ENCODE measurements around the gene STK24.

Gene STK24

DNA sequence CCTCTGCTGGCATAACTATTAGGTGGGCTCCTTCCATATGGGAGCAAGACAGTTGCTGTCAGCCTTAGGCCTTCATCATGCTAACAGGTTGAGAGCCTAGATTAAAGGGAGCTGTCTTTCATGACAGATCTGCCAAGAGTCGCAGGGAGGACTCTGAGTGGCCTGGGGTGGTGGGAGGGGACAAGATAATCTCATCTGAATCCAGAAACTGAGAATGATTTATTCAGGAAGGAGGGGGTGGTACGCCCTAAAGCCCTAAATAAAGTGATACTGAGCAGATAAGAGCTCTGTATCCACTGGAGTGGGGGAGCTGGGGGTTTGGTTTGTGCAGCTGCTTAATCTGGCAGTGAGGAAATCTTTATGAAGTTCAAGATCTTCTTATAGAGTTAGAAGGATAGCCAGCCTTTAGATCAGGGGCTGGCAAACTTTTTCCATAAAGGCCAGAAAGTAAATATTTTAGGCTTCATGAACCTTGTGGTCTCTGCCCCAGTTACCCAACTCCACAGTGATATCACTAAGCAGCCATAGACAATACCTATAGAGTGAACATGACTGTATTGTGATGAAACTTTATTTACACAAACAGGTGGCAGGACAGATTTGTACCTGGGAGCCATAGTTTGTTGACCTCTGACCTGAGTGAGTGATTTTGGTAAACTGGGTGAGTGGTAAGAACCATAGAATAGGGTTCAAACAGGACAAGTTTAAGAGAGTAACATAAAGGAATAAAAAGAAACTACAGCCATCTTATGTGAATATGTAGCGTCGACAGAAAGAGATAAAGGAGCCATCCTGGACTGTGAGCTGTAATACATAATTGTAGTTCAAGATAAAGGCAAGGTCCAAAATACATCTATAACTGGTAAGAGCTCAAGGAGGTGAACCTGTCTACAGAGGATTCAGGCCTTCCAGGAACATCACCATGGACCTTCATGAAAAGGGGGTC, 9.8 kb upstream of the STK24 start:
- DNase-seq = no peak
- no peak overlapping the region for H2BK5ac ChIP-seq (ENCODE audit: low read depth, low read length, poor library complexity)
- no peak overlapping the region for H2AK5ac ChIP-seq (ENCODE audit: low read length)
- peaks cover 12 to 14% of the 10 kb centered on the region in 2 experiments for H3K4me1 ChIP-seq (ENCODE audit: control insufficient read depth in 1 of 2, insufficient read depth in 2 of 2, low read length in 2 of 2)
- no peak overlapping the region for H2BK12ac ChIP-seq (ENCODE audit: low read length)
- H2BK120ac ChIP-seq (ENCODE audit: insufficient read depth, low read length, poor library complexity) = no peak overlapping the region
- no peak overlapping the region for H3K4me2 ChIP-seq (ENCODE audit: low read length)
- no peak overlapping the region for H3K14ac ChIP-seq (ENCODE audit: low read length)
- H4K8ac ChIP-seq (ENCODE audit: low read depth, low read length) = no peak overlapping the region
- no CpG with 5 or more reads among the region's 4 CpGs for WGBS (ENCODE audit: extremely low coverage, insufficient coverage, insufficient read length)
- H2AFZ ChIP-seq (ENCODE audit: insufficient read depth, low read length, poor library complexity) = no peak overlapping the region
- no peak overlapping the region for H3K18ac ChIP-seq (ENCODE audit: low read length)
- no peak overlapping the region for H4K12ac ChIP-seq (ENCODE audit: low read depth, low read length)
- H3K79me1 ChIP-seq (ENCODE audit: low read length) = peaks cover 2% of the 10 kb centered on the region
- H3K79me2 ChIP-seq (ENCODE audit: control insufficient read depth, insufficient read depth, low read length, poor library complexity) = peaks cover 2% of the 10 kb centered on the region
- no peak overlapping the region for H3K4ac ChIP-seq (ENCODE audit: low read depth, low read length)
- H3K27me3 ChIP-seq (ENCODE audit: insufficient read depth, low read length) = no peaks in the 10 kb centered on the region
- no peaks in the 10 kb centered on the region for H3K9me3 ChIP-seq (ENCODE audit: insufficient read depth, low read depth, low read length)
- no peak overlapping the region for H3K9ac ChIP-seq (ENCODE audit: low read length)
- H3K36me3 ChIP-seq (ENCODE audit: control insufficient read depth in 1 of 2, insufficient read depth in 2 of 2, low read length in 2 of 2) = no peaks in the 10 kb centered on the region
- H3K27ac ChIP-seq (ENCODE audit: low read depth, low read length) = no peak overlapping the region
- H3K4me3 ChIP-seq (ENCODE audit: low read depth, low read length) = no peak overlapping the region
- no peak overlapping the region for H3K23ac ChIP-seq (ENCODE audit: low read length)
- no peak overlapping the region for H4K91ac ChIP-seq (ENCODE audit: low read depth, low read length)

DNA sequence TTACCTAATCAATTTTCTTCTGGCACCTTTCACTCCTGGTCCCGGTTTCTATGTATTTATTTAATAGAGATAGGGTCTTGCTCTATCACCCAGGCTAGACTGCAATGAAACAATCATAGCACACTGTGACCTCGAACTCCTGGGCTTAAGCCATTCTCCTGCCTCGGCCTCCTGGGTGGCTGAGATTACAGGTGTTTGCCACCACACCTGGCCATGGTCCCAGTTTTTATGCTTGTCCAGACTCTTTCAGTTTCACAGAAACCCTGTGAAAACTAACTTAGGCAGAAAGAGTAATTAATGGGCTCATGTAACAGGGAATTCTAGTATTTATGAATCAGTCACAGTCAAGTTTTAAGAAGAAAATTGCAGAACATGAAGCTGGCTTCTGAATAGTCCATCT, 9.0 kb upstream of the STK24 start:
- Histone ChIP-seq H3K4me2 (ENCODE audit: low read length) (no peak overlapping the region), H3K27me3 (ENCODE audit: insufficient read depth, low read length) (no peaks in the 10 kb centered on the region), H3K4me1 (ENCODE audit: control insufficient read depth in 1 of 2, insufficient read depth in 2 of 2, low read length in 2 of 2) (peaks cover 13 to 14% of the 10 kb centered on the region in 2 experiments), H2AFZ (ENCODE audit: insufficient read depth, low read length, poor library complexity) (no peak overlapping the region), H3K4me3 (ENCODE audit: low read depth, low read length) (no peak overlapping the region), H4K8ac (ENCODE audit: low read depth, low read length) (no peak overlapping the region), H2BK120ac (ENCODE audit: insufficient read depth, low read length, poor library complexity) (no peak overlapping the region), H3K23ac (ENCODE audit: low read length) (no peak overlapping the region), H2BK12ac (ENCODE audit: low read length) (no peak overlapping the region), H3K9me3 (ENCODE audit: insufficient read depth, low read depth, low read length) (no peaks in the 10 kb centered on the region), H3K9ac (ENCODE audit: low read length) (no peak overlapping the region), H3K79me1 (ENCODE audit: low read length) (peaks cover 2% of the 10 kb centered on the region), H4K91ac (ENCODE audit: low read depth, low read length) (no peak overlapping the region), H3K4ac (ENCODE audit: low read depth, low read length) (no peak overlapping the region), H4K12ac (ENCODE audit: low read depth, low read length) (no peak overlapping the region), H2BK5ac (ENCODE audit: low read depth, low read length, poor library complexity) (no peak overlapping the region), H3K36me3 (ENCODE audit: control insufficient read depth in 1 of 2, insufficient read depth in 2 of 2, low read length in 2 of 2) (no peaks in the 10 kb centered on the region), H3K18ac (ENCODE audit: low read length) (no peak overlapping the region), H3K14ac (ENCODE audit: low read length) (no peak overlapping the region), H2AK5ac (ENCODE audit: low read length) (no peak overlapping the region), H3K27ac (ENCODE audit: low read depth, low read length) (no peak overlapping the region), H3K79me2 (ENCODE audit: control insufficient read depth, insufficient read depth, low read length, poor library complexity) (peaks cover 2% of the 10 kb centered on the region)
- no CpG with 5 or more reads among the region's 3 CpGs for WGBS (ENCODE audit: extremely low coverage, insufficient coverage, insufficient read length)
- no peak for DNase-seq

GRCh38 chr13:98585398-98585754, 8.5 kb upstream of the STK24 start:
- no peak overlapping the region for H3K18ac ChIP-seq (ENCODE audit: low read length)
- H3K9me3 ChIP-seq (ENCODE audit: insufficient read depth, low read depth, low read length) = no peaks in the 10 kb centered on the region
- H4K91ac ChIP-seq (ENCODE audit: low read depth, low read length) = no peak overlapping the region
- H3K79me2 ChIP-seq (ENCODE audit: control insufficient read depth, insufficient read depth, low read length, poor library complexity) = peaks cover 2% of the 10 kb centered on the region
- H3K9ac ChIP-seq (ENCODE audit: low read length) = no peak overlapping the region
- DNase-seq = peak in 1 of 2 donors; percentile 34
- H3K4ac ChIP-seq (ENCODE audit: low read depth, low read length) = no peak overlapping the region
- H4K12ac ChIP-seq (ENCODE audit: low read depth, low read length) = no peak overlapping the region
- H3K4me3 ChIP-seq (ENCODE audit: low read depth, low read length) = no peak overlapping the region
- no peak overlapping the region for H2AFZ ChIP-seq (ENCODE audit: insufficient read depth, low read length, poor library complexity)
- WGBS (ENCODE audit: extremely low coverage, insufficient coverage, insufficient read length) = no CpG with 5 or more reads among the region's 5 CpGs
- H3K27me3 ChIP-seq (ENCODE audit: insufficient read depth, low read length) = no peaks in the 10 kb centered on the region
- no peak overlapping the region for H2BK120ac ChIP-seq (ENCODE audit: insufficient read depth, low read length, poor library complexity)
- H3K23ac ChIP-seq (ENCODE audit: low read length) = no peak overlapping the region
- H2AK5ac ChIP-seq (ENCODE audit: low read length) = no peak overlapping the region
- peaks cover 2% of the 10 kb centered on the region for H3K79me1 ChIP-seq (ENCODE audit: low read length)
- H3K27ac ChIP-seq (ENCODE audit: low read depth, low read length) = no peak overlapping the region
- H4K8ac ChIP-seq (ENCODE audit: low read depth, low read length) = no peak overlapping the region
- H3K14ac ChIP-seq (ENCODE audit: low read length) = no peak overlapping the region
- H2BK12ac ChIP-seq (ENCODE audit: low read length) = no peak overlapping the region
- no peak overlapping the region for H3K4me2 ChIP-seq (ENCODE audit: low read length)
- no peaks in the 10 kb centered on the region for H3K36me3 ChIP-seq (ENCODE audit: control insufficient read depth in 1 of 2, insufficient read depth in 2 of 2, low read length in 2 of 2)
- peaks cover 13 to 14% of the 10 kb centered on the region in 2 experiments for H3K4me1 ChIP-seq (ENCODE audit: control insufficient read depth in 1 of 2, insufficient read depth in 2 of 2, low read length in 2 of 2)
- H2BK5ac ChIP-seq (ENCODE audit: low read depth, low read length, poor library complexity) = no peak overlapping the region

DNA sequence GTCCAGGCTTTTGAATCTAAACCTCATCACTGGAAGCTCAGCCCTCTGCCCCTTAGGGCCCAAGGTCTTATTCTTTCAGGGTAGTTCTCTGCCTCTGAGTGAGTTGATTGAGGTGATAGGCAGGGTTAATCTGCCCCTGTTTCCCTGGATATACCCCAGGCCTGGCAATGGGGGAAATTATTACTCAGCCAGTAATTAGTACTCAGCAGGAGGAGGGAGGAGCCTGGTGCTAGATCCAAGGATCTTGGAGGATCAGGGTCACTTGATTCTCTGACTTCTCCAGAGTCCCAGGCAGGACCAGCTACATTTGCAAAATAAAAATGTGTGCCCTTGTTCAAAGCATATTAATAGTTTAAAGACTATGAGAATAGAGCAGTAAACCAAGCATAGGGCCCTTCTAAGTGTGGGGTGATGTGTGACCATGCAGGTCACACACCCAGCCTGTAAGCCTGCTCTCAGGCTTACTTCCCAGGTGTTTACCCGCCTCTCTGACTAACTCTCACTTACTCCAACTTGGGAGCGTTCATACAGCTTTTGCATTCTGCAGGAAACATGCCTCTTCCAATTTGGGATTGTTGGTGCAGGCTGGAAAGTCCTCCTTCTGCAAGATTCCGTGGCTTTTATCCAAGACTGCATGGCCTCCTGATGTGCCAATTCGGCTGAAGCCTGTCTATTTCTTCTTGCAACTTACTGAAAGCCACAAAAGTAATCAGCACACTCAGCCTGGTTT, 7.9 kb upstream of the STK24 start:
- no peak for DNase-seq
- Histone ChIP-seq H3K23ac (ENCODE audit: low read length) (no peak overlapping the region), H2AFZ (ENCODE audit: insufficient read depth, low read length, poor library complexity) (no peak overlapping the region), H4K12ac (ENCODE audit: low read depth, low read length) (no peak overlapping the region), H3K18ac (ENCODE audit: low read length) (no peak overlapping the region), H3K79me2 (ENCODE audit: control insufficient read depth, insufficient read depth, low read length, poor library complexity) (peaks cover 2% of the 10 kb centered on the region), H4K8ac (ENCODE audit: low read depth, low read length) (no peak overlapping the region), H3K79me1 (ENCODE audit: low read length) (peaks cover 2% of the 10 kb centered on the region), H3K4ac (ENCODE audit: low read depth, low read length) (no peak overlapping the region), H3K27ac (ENCODE audit: low read depth, low read length) (no peak overlapping the region), H3K4me3 (ENCODE audit: low read depth, low read length) (no peak overlapping the region), H3K36me3 (ENCODE audit: control insufficient read depth in 1 of 2, insufficient read depth in 2 of 2, low read length in 2 of 2) (no peaks in the 10 kb centered on the region), H4K91ac (ENCODE audit: low read depth, low read length) (no peak overlapping the region), H3K9ac (ENCODE audit: low read length) (no peak overlapping the region), H2BK12ac (ENCODE audit: low read length) (no peak overlapping the region), H3K27me3 (ENCODE audit: insufficient read depth, low read length) (no peaks in the 10 kb centered on the region), H2AK5ac (ENCODE audit: low read length) (no peak overlapping the region), H3K4me2 (ENCODE audit: low read length) (no peak overlapping the region), H3K4me1 (ENCODE audit: control insufficient read depth in 1 of 2, insufficient read depth in 2 of 2, low read length in 2 of 2) (peaks cover 13 to 14% of the 10 kb centered on the region in 2 experiments), H2BK5ac (ENCODE audit: low read depth, low read length, poor library complexity) (no peak overlapping the region), H2BK120ac (ENCODE audit: insufficient read depth, low read length, poor library complexity) (no peak overlapping the region), H3K9me3 (ENCODE audit: insufficient read depth, low read depth, low read length) (no peaks in the 10 kb centered on the region), H3K14ac (ENCODE audit: low read length) (no peak overlapping the region)
- WGBS (ENCODE audit: extremely low coverage, insufficient coverage, insufficient read length) = no CpG with 5 or more reads among the region's 4 CpGs
